Ovary (tissue), 9 donors: ENCODE data around the gene NUDT1. TPM values are rescaled to one million over a fixed set of nuclear protein-coding genes. Genes with fewer than 3 reads are reported as not detected.
A peak's percentile ranks its signal among the peaks of the same experiment; 100 is the strongest.

Experiments used
- DNase-seq, 5 donors: peaks; one replicate each; pipeline ENCODE4 v3.0.0-alpha.2; 2019 to 2020
- H3K27ac ChIP-seq, 2 donors: fragments of 200-600 bp; one replicate each; pipeline versions ENCODE4 v1.5.1 to v1.8.0; 2019 to 2022
- H3K27me3 ChIP-seq: fragments of 200-600 bp; one replicate; pipeline ENCODE4 v1.8.0; 2022
- H3K36me3 ChIP-seq: fragments of 200-600 bp; sonication (generic); one replicate; pipeline ENCODE4 v1.5.1; 2019
- H3K4me1 ChIP-seq: one replicate; pipeline ENCODE4 v1.8.1; 2013; ENCODE audit warnings: mild to moderate bottlenecking, moderate library complexity; ENCODE audit not compliant: insufficient read depth
- H3K4me3 ChIP-seq: fragments of 200-600 bp; sonication (generic); one replicate; pipeline ENCODE4 v1.5.1; 2017
- H3K9me3 ChIP-seq, 2 donors: fragments of 200-600 bp in 1 of 2; sonication (generic) in 1 of 2; one replicate each; pipeline versions ENCODE4 v1.5.1 to v1.8.1; 2013 to 2019; ENCODE audit warnings: mild to moderate bottlenecking in 1 of 2, moderate library complexity in 1 of 2
- EP300 ChIP-seq: sonication (generic); formaldehyde crosslinking; IDR thresholded peaks from one replicate; pipeline ENCODE4 v1.6.1; 2017; ENCODE audit warnings: antibody characterized with exemption
- POLR2A ChIP-seq: fragments of 450-650 bp; IDR thresholded peaks from one replicate; pipeline ENCODE4 v1.6.1; 2017; ENCODE audit warnings: antibody characterized with exemption, mild to moderate bottlenecking, moderate library complexity
- WGBS, 3 donors: extraction: QIAGEN DNeasy Blood & Tissue Kit in 1 of 3; methylation state at CpG; one replicate each; pipeline versions ENCODE4 v1.1.5 to v1.1.7; 2013 to 2017; 5-methylcytosine and 5-hydroxymethylcytosine counted together
- intact Hi-C, 4 donors: fragments of 100-400 bp; cut with DNase I; formaldehyde crosslinking; loops; one replicate each; pipeline versions ENCODE4 v1.11.0 to v1.15.1; 2022 to 2023
- polyA plus RNA-seq, 2 donors: library from polyadenylated mRNA; stranded (reverse); fragments of 200-250 nt in 1 of 2; fragments of 350-450 nt in 1 of 2; fragmentation: Illumina TruSeq in 1 of 2; extraction: RNeasy Lipid Tissue Mini Kit (QIAGEN cat#74804) in 1 of 2; gene quantifications; one replicate each; pipeline ENCODE4 v1.2.3, GENCODE V29; 2013 to 2014
- total RNA-seq, 7 donors: library from RNA; depleted of rRNA in 2 of 7; stranded (reverse); fragments of >200 nt in 2 of 7; fragmentation: NEBNext Ultra II Directional in 3 of 7; extraction: Animal tissue kit (Norgen Biotek cat#: 25700) in 3 of 7; gene quantifications; one replicate each; pipeline versions ENCODE4 v1.1.0 to v1.2.4, GENCODE V29; 2016 to 2023
- TF ChIP-seq, protein P1 (sequence below), 3 donors: fragments of 450-650 bp in 2 of 3; fragments of 200-600 bp in 1 of 3; IDR thresholded peaks; one replicate each; pipeline versions ENCODE4 v1.5.1 to v1.8.0; 2016 to 2022; ENCODE audit warnings: antibody characterized with exemption in 3 of 3, mild to moderate bottlenecking in 1 of 3
- donor health status: DM: no; HTN: no; CAD: no; lungs with moderate emphysema.
- donor health status: DM: no; HTN: no; CAD: no.
- donor health status: Bipolar disorder and iron deficiency.
- donor health status: DM: yes; HTN: yes; CAD: no.
- donor health status: DM: no; HTN: no; CAD: no.
- donor health status: DM: yes; HTN: yes; CAD: no.

Gene NUDT1
- total and polyA plus RNA-seq, 9 donors = 2.3 to 15.6 (median 9.1) TPM

GRCh38 chr7:2244404-2244995 lies 2.5 kb downstream of the NUDT1 start:
- WGBS, 3 donors = 84 to 86% (median 85%) methylated on average over 25 of the region's 25 CpGs
- Histone ChIP-seq H3K9me3 (no peaks in the 10 kb centered on the region), H3K4me1 (no peaks in the 10 kb centered on the region), H3K27me3 (no peaks in the 10 kb centered on the region), H3K27ac (no peak overlapping the region), H3K36me3 (no peaks in the 10 kb centered on the region), H3K4me3 (no peak overlapping the region)
- TF ChIP-seq EP300 = no peak
- TF ChIP-seq POLR2A = no peak
- TF ChIP-seq, protein P1, sequence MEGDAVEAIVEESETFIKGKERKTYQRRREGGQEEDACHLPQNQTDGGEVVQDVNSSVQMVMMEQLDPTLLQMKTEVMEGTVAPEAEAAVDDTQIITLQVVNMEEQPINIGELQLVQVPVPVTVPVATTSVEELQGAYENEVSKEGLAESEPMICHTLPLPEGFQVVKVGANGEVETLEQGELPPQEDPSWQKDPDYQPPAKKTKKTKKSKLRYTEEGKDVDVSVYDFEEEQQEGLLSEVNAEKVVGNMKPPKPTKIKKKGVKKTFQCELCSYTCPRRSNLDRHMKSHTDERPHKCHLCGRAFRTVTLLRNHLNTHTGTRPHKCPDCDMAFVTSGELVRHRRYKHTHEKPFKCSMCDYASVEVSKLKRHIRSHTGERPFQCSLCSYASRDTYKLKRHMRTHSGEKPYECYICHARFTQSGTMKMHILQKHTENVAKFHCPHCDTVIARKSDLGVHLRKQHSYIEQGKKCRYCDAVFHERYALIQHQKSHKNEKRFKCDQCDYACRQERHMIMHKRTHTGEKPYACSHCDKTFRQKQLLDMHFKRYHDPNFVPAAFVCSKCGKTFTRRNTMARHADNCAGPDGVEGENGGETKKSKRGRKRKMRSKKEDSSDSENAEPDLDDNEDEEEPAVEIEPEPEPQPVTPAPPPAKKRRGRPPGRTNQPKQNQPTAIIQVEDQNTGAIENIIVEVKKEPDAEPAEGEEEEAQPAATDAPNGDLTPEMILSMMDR (IDR thresholded peaks at IDR 0.05) = no peak
- DNase-seq = no peak
- intact Hi-C loops = loop anchor here in 2 of 4 donors (10.0 kb wide), 1 partner anchor 110 kb away; the partner anchor contains the start of gene EIF3B (in 2 of the 2)

GRCh38 chr7:2245883-2246675 lies 4.1 kb downstream of the NUDT1 start:
- intact Hi-C loops = loop anchor here in 2 of 4 donors (10.0 kb wide), 1 partner anchor 109 kb away; the partner anchor contains the start of gene EIF3B (in 2 of the 2)
- no peaks in the 10 kb centered on the region for H3K27me3 ChIP-seq
- TF ChIP-seq, protein P1 (IDR thresholded peaks at IDR 0.05) = no peak
- no peak for TF ChIP-seq EP300
- TF ChIP-seq POLR2A = no peak
- H3K27ac ChIP-seq = no peak overlapping the region
- H3K4me3 ChIP-seq = no peak overlapping the region
- WGBS, 3 donors = 53 to 58% (median 57%) methylated on average over 22 of the region's 22 CpGs
- no peaks in the 10 kb centered on the region for H3K9me3 ChIP-seq
- H3K36me3 ChIP-seq = no peaks in the 10 kb centered on the region
- no peaks in the 10 kb centered on the region for H3K4me1 ChIP-seq
- DNase-seq = no peak

- H3K4me3 ChIP-seq = no peak overlapping the region
- H3K9me3 ChIP-seq = no peaks in the 10 kb centered on the region
- intact Hi-C loops = loop anchor here in 2 of 4 donors (10.0 kb wide), 1 partner anchor 107 kb away; the partner anchor contains the start of gene EIF3B (in 2 of the 2)
- H3K27ac ChIP-seq = no peak overlapping the region
- TF ChIP-seq, protein P1 (IDR thresholded peaks at IDR 0.05) = peak in 1 of 3 donors; percentile 15
- TF ChIP-seq POLR2A = no peak
- TF ChIP-seq EP300 = no peak
- peak in 2 of 5 donors; percentile 51 to 56 for DNase-seq
- 62 to 71% (median 63%) methylated on average over 35 to 36 of the region's 36 CpGs for WGBS, 3 donors
- no peaks in the 10 kb centered on the region for H3K27me3 ChIP-seq
- no peaks in the 10 kb centered on the region for H3K4me1 ChIP-seq
- H3K36me3 ChIP-seq = no peaks in the 10 kb centered on the region
Measured at GRCh38 chr7:2247141-2247995, 5.3 kb downstream of the NUDT1 start.
